Coronary artery (tissue), 2 donors: ENCODE data around the gene CST3.
"Not testable (repeated sequence)": the region's sequence is repeated elsewhere in the genome, so short reads cannot be mapped to it uniquely, and the experiment has no call there.

Experiments used
- DNase-seq: peaks from one replicate; pipeline ENCODE4 v3.0.0-alpha.2; 2017; ENCODE audit warnings: low spot score
- H3K27ac ChIP-seq, 2 donors: fragments of 200-600 bp; sonication (generic); one replicate each; pipeline ENCODE4 v1.5.1; 2016 to 2019
- H3K4me3 ChIP-seq: fragments of 200-600 bp; sonication (generic); 2 replicates; pipeline ENCODE4 v1.5.1; 2016; ENCODE audit warnings: mild to moderate bottlenecking, moderate library complexity
- CTCF ChIP-seq: fragments of 200-600 bp; sonication (generic); IDR thresholded peaks from one replicate; pipeline ENCODE4 v1.5.1; 2019; ENCODE audit warnings: antibody characterized with exemption

The CST3 gene

GRCh38 chr20:23636908-23637281 lies 860 bp downstream of the CST3 start:
- no peak for TF ChIP-seq CTCF
- Histone ChIP-seq H3K27ac (peak overlapping the region; percentile 76 to 97), H3K4me3 (peak overlapping the region; percentile 91)
- no peak for DNase-seq

DNA sequence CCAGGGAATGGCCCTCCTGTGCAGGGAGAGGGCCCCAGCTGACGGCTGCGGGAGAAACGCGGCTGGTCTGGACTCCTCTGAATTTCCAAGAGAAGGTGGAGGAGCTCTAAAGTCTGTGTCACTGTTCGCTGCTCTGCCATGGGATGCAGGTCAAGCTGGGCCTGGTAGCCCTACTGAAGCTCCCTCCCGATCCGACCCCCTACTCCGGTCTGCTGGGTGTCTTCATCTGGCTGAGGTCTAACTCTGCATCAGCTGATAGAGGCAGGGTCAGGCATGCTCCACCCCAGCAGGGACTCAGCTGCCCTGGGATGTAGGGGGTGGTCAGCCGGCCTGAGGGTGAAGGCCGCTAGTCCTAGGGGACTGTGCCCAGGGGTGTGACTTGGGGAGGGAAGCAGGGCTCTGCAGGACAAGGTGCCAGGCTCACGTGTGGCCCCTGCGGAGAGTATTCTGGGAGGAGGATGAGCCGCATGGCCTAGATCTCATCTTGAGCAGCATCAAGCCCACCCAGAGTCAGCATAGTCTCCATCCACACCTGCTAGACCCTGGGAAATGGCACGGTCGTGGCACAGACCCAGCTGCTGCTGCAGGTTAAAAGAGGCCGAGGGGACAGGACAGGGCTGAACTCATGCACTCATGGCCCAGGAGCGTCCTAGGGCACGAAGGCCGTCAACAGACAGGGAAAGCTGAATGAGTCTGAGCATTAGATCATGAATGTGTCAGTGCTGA lies 1.4 kb downstream of the CST3 start:
- Histone ChIP-seq H3K27ac (peak overlapping the region; percentile 76 to 97), H3K4me3 (peak overlapping the region; percentile 91)
- TF ChIP-seq CTCF = no peak
- no peak for DNase-seq

GRCh38 chr20:23635768-23636090 lies 2.0 kb downstream of the CST3 start:
- Histone ChIP-seq H3K27ac (peak overlapping the region in 1 of 2 donors; percentile 97), H3K4me3 (peak overlapping the region; percentile 91)
- not testable (repeated sequence) for DNase-seq

DNA sequence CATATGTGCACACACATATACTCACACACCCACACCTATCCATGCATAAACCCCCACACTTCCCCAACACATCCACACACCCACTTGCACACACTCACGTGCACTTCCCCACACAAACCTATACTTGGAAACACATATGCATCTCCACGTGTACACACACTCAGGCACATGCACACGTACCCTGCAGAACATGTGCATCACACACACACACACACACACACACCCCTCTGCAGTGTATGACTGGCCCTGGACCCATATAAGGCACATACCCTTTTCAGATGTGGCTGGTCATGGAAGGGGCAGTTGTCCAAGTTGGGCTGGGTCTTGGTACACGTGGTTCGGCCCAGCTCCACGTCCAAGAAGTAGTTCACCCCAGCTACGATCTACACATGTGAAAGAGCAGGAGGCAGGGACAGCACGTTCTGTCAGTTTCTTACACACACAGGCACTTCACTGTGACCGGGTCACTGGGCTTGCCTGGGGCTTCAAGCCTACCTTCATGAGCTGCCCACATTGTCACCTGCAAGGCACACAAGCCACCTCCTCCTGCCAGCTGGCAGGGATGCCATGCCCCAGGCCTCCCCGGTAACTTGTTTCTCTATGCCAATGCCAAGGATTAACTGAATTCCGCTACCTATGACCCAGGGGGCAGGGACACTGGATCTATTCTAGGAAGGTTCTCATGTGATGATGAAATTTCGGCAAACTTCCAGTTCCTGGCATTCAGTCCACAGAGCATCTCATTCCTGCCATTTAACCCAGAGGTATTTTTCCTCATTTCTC lies 2.6 kb downstream of the CST3 start:
- Histone ChIP-seq H3K27ac (peak overlapping the region in 1 of 2 donors; percentile 97), H3K4me3 (peak overlapping the region; percentile 91)
- no peak for DNase-seq
- TF ChIP-seq CTCF = no peak

GRCh38 chr20:23634044-23634801 lies 3.5 kb downstream of the CST3 start:
- peak overlapping the region; percentile 91 for H3K4me3 ChIP-seq
- DNase-seq = no peak
- no peak for TF ChIP-seq CTCF
- H3K27ac ChIP-seq = peak overlapping the region in 1 of 2 donors; percentile 97

DNA sequence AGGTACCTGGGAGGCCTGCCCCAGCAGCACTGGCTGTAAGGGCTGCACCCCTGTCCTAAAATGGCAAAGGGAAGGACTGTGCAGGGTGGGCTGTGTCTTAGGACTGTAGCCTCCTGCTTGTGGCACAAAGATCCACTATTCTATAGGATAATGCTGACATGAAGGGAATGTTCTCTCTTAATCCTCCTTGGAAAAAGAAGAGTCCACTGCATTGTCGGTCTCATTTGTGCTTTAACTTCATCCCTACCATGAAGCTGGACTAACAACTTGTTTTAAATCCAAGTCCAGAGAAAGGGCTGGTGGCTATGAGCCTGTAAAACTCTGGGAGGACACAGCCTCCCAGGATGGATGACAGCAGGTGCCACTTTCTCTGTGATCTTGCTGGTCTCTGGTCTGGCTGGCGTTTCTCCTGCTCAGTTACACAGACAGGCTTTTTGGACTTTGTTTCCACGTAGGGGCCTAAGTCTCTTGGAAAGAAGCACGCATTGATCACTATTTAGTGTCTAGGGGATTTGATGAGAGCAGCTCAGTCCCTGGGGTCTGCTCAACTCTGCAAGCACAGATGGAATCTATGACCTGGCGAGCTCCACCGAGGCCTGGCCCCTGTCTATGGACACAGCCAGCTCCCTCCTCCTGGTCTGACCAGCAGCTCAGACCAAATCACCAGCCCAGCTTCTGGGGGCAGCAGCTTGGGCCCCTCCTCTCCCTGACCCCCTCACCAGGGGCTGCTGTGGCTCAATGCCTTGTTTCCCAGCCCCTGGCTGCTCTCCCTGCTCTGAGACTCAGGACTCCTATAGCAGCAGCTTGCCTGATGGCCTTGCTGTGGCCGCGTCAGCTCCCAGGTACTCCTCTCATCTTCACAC lies 4.8 kb downstream of the CST3 start:
- no peak for TF ChIP-seq CTCF
- Histone ChIP-seq H3K27ac (peak overlapping the region in 1 of 2 donors; percentile 97), H3K4me3 (no peak overlapping the region)
- DNase-seq = no peak
